Superior temporal gyrus (tissue), 1 donor: Measurements from ENCODE around the gene CACNA2D4.
A peak's percentile ranks its signal among the peaks of the same experiment; 100 is the strongest.

Experiments
- DNase-seq: peaks from one replicate; pipeline ENCODE4 v3.0.0-alpha.2; 2016; ENCODE audit errors: extremely low spot score

CACNA2D4 gene

DNA sequence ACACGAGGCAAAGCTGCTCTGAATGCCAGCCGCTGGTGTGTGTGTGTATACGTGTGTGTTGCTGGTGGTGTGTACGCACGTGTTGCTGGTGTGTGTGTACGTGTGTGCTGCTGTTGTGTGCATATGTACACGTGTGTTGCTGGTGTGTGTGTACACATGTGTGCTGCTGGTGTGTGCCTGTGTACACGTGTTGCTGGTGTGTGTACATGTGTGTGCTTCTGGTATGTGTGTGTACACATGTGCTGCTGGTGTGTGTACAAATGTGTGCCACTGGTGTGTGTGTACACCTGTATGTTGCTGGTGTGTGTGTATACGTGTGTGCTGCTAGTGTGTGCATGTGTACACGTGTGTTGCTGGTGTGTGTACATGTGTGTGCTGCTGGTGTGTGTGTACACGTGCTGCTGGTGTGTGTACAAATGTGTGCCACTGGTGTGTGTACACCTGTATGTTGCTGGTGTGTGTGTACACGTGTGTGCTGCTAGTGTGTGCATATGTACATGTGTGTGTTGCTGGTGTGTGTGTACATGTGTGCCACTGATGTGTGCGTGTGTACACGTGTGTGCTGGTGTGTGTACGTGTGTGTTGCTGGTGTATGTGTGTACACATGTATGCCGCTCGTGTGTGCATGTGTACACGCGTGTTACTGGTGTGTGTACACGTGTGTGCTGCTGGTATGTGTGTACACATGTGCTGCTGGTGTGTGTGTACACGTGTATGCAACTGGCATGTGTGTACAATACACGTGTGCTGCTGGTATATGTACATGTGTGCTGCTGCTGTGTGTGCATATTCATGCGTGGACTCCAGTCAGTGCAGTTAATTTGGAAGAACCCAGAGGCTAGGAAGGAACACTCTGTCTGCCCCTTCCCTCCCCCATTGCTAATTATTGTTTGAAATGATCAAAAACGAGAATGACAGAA, 47.2 kb downstream of the CACNA2D4 start:
- DNase-seq, result no peak

DNA sequence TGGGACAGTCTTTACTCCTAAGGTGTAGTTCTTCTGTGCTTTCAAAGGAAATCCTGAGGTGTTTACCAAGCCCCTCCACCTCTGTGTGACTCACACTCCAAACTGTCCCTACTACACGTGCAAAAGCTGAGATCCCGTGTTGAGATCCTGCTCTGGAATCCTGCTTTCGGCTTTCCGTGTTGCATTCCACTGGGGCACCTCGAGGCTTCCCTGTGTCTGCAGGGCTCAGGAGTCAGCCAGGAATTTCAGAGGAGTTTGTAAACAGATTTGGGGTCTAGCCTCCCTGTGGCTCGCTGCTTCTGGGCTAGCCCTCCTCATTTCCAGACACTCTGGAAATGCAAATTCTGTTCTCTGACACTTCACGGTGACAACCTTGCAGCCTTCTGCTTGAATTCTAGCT, 48.4 kb downstream of the CACNA2D4 start:
- no peak for DNase-seq

DNA sequence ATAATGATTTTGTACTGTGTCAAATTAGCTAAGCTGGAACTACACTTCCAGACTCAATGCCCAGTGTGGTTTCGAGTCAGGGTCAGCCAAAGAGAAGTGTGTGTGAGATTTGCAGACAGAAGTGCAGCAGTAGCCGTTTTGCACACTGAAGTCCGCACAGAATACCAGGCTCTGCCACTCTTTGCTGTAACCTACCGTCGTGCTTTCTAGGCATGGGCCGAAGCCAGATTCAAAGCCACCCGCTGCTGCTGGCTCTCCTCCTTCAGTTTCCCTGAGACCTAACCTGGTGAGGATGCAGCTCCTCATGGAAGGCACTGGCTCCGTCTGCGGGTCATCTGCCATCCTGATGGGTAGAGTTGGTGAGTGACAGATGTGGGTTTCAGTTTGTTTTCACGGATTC, 49.3 kb downstream of the CACNA2D4 start:
- no peak for DNase-seq

DNA sequence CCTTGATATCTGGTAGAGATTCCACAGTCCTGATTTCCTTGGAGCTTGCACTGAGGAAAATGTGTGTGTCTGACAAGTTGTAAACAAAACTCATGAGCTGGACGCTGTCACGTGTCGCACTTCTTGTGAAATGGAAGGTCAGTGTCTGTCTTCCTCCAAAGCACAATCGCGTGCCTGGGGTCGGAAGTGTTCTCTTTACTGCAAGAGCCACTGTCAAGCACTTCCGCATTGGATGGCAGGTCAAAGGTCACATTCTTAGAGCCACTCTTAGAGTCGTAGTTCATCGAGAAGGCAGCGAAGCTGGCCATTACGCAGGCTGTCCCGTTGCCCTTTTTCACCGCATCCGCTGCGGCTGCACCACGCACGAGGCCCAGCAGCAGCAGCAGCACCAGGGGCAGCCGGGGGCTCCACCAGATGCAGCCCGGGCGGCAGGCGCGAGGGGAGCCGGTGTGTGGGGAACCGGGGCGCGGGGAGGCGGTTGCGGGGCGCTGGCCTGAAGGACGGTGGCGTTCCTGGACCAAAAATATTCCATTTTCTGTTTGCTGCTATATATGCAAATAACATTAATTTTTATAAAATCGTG, 53.1 kb downstream of the CACNA2D4 start:
- no peak for DNase-seq

DNA sequence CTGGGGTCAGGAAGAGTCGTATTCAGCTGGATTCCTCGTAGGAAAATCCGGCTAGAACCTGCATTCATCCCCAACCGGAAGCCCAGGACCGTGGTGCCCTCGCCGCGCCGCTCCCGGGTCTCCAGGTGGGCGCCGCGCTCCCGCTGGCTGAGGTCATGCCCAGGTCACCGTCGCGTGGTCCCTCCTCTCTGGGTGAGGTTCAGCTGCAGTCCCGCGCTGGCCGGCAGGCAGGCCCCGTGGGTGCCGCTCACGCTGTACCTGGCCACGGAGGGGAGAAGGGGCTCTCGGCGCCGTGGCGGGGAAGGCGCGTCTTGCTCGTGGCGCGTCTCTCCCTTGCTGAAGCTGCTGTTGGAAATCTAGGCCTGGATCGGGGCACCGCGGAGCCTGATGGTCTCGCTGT, 53.6 kb downstream of the CACNA2D4 start:
- DNase-seq, result no peak

DNA sequence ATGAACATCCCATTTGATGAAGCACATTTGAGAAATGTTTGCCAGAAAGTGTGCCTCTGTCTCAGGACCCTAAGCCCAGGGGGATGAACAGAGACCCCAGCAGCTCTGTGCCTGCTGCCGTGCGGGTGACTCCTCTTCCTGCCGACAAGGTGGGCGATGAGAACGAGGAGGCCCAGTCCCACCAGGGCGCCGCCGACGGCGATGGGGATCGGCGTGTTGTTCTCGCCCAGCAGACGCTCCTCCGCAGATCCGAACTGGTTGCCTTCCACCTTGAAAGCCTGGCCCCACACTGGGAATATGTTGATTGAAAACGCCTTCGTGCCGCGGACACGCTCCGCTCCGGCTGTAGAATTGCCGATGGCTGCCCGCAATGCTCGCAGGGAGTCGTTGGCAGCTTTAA, 54.0 kb downstream of the CACNA2D4 start:
- DNase-seq, result no peak

DNA sequence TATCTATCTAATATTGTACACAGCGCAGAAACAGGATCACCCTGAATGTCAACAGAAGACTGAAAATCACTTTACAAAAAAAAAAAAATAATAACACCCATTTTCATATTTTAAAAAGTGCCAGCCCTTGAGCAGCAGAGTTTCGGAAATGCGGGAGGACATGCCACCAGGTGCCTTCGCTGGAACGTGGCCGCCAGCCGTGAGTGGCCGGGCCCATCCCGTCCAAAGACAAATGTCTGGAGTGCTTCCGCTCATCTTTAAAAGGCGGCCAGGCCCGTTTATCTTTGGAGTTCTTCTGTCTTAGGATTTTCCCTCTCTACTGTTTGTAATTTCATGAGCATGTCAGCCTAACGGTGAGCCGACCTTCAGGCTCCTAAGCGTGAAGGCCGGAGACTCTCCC, 54.6 kb downstream of the CACNA2D4 start:
- no peak for DNase-seq

DNA sequence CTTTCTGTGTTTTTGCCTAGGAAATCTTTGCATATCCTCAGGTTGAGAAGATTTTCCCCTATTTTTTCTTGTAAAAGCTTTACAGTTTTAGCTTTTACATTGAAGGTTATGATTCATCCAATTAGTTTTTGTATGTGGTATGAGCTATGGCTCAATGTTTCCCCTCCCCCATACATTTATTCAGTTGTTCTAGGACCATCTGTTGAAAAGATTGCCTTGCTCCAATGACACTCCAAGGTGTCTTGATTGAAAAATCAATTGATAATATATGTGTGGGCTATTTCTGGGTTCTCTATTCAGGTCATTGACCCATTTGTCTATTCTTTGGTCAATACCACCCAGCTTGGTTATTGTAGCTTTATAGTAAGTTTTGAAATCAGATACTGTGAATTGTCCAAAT, 55.5 kb downstream of the CACNA2D4 start:
- no peak for DNase-seq

DNA sequence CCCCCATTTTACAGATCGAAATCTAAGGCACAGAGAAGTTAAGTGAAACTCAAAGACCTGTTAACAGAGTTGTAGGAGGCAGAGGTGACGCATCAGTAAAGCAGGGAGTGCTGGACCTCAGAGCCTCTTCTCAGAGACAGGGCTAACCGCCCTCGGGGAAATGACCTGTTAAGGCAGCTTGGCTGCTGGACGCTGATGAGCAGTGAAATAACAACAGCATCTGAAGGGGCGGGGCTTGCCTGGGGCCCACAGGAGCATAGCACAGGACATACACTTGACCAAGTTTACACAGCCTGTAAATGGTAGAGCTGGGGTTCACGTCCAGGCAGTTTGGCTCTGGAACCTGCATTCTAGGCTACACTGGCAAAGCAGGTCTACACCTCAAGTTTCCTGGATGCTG, 58.8 kb downstream of the CACNA2D4 start:
- DNase-seq, result no peak

DNA sequence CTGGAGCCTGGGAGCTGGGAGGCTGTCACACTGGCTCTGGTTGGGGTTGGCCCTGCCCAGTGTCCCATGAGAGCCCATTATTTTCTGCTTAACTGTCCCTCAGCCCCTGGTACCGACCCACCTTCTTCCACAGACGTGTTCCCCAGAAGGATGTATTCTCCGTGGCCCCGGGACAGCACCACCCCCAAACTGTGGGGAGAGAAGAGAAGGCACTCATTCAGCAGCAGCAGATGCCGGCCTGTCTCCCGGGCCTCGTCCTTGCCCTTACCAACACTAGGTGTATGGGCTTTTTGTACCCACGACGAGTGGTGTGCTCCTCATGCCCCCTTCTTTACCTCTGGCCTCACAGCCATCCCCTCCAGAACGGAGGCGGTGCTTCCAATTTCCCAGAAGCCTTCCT, 60.0 kb downstream of the CACNA2D4 start:
- DNase-seq, result no peak

DNA sequence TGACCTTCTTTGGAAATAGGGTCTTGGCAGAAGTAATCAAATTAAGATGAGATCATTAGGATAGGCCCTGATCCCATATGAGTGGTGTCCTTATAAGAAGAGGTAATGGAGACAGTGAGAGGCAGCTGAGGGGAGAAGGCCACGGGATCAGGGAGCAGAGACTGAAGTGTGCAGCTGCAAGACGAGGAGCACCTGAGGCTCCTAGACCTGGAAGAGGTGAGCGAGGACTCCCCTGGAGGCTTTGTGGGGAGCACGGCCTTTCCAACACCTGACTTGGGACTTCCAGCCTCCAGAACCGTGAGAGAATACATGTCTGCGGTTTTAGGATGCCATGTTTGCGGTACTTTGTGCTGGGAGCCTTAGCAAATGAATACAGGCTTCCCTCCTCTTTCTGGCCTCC, 60.6 kb downstream of the CACNA2D4 start:
- DNase-seq, result no peak

DNA sequence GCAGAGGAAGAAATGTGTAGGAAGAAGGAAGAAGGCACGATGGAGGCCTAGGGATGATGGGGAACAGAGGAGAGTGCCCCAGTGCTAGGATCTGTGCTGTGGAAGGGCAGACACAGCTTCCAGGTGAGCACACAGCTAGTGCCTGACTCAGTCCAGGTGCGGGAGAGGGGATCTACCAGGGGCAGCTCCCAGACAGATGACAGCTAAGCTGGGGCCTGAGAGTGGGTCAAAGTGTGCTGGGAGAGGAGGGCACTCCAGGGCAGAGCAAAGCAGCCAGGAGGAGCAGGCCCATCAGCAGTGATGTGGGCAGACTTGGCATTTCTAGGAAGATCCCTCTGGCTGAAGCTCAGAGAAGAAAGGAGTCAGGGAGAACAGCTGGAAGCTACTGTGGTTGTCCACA, 61.4 kb downstream of the CACNA2D4 start:
- DNase-seq, result no peak

DNA sequence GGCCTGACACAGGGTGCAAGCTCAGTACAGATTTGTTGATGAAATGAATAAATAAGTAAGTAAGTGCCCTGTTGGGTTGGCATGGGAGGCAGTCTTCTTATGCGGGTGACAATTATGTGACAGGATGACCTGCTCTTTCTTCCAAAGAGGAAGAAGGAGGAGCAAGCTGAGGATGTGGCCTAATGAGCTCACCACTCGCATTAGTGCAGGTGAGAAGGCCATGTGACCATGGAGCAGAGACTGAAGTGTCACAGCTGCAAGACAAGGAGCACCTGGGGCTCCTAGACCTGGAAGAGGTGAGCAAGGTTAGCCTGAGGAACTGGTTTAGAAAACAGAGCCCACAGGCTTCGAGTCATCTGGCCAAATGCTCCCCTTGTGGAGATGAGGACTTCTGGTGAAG, 63.2 kb downstream of the CACNA2D4 start:
- DNase-seq, result no peak

DNA sequence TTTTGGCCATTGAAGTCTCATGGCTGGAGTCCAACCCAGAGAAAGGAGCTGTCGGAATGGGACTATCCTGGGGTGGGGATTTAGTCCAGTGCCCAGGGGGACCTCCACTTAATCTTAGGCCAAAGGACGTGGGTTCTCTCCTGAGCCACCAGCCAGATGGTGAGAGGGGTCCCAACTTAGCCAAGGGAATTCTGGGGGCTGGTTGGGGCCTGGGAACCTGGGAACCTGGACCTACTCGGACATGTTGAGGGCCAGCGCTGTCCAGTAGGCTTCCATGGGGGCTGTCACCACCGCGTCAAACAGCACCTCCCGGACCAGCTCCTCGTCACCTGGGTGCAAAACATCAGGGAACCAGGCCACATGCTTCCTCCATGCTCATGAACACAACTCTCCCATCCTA, 64.7 kb downstream of the CACNA2D4 start:
- no peak for DNase-seq

DNA sequence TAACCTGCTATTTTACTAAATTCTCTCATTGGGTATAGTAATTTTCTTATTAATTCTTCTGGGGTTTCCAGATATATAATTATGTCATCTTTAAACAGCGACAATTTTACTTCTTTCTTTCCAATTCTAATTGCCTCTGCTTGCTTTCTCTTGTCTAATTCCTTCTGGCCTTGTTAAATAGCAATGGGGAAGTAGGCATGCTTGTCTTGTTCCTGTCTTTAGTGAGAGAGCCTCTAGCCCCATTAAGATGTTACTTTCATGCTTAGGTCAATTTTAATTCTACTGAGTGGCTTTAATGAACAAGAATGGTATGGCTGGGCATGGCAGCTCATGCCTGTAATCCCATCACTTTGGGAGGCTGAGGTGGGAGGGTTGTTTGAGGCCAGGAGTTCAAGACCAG, 66.4 kb downstream of the CACNA2D4 start:
- no peak for DNase-seq

DNA sequence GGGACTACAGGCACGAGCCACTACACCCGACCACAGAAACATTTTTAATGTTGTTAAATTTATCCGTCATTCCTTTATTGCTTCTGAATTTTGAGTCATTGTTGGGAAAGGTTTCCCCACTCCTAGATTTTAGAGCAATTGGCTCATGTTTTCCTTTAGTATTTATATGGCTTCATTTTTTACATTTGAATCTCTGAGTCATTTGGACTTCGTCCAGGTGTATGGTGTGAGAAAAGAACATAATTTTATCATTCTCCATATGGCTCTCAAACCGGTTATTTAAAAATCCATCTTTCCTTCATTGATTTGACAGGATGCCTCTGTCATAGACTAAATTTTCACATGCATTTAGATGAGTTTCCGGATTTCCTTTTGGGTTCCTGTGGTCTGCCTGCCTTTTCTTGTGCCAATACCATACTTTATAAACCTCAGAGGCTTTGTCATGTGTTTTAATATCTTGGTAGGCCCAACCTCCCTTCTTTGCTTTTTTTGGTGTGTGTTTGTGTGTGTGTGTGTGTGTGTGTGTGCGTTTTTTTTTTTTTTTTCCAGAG, 67.2 kb downstream of the CACNA2D4 start:
- peak; percentile 72 for DNase-seq

DNA sequence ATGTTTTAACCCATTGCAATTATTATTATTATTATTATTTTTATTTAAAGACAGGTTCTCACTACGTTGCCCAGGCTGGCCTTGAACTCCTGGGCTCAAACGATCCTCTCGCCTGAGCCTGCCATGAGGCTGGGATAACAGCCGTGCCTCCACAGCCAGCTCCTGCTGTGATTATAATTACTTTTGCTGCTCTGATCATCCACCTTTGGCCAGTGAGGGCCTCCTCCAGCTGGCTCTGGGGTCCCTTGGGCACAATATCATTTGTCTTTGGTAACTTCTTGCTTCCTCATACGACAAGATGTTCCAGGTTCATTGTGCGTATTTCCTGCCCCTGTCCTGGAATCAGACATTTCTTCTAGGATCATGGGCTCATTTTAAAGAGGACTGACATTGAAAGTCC, 69.7 kb downstream of the CACNA2D4 start:
- no peak for DNase-seq

DNA sequence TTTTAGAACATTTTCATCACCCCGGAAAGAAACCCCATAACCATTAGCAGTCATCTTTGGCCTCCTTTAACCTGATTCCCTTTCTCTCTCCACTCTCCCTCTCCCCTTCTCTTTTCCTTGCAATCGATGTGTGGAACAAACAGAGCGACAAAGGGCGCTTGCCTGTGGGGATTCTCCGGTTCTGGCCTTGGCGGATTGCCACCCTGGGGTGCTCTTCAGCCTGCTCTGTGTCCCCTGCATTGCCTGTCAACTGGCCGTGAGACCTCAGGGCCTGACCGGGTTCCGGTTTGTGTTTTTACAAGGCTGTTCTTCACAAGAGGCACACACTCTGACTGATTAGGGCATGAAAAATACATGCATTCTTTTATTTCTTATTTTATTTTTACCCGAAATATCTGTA, 70.3 kb downstream of the CACNA2D4 start:
- no peak for DNase-seq

DNA sequence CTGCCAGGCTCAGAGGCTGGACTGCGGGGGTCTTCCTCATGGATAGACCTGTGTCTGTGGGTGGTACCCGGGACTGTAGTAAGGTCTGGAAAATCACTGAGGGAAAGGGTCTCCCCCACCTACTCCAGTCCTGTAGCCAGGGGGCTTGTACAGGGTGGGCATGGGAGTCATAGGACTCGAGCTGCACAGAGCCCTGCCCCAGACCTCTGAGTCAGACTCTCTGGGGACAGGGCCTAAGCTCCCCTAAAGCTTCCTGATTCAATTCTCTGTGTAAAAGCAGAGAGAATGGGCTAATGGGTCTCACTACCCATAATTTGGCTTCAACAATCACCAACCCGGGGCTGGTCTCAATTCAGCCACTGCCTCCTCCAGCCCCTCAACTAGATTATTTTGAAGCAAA, 71.0 kb downstream of the CACNA2D4 start:
- no peak for DNase-seq

DNA sequence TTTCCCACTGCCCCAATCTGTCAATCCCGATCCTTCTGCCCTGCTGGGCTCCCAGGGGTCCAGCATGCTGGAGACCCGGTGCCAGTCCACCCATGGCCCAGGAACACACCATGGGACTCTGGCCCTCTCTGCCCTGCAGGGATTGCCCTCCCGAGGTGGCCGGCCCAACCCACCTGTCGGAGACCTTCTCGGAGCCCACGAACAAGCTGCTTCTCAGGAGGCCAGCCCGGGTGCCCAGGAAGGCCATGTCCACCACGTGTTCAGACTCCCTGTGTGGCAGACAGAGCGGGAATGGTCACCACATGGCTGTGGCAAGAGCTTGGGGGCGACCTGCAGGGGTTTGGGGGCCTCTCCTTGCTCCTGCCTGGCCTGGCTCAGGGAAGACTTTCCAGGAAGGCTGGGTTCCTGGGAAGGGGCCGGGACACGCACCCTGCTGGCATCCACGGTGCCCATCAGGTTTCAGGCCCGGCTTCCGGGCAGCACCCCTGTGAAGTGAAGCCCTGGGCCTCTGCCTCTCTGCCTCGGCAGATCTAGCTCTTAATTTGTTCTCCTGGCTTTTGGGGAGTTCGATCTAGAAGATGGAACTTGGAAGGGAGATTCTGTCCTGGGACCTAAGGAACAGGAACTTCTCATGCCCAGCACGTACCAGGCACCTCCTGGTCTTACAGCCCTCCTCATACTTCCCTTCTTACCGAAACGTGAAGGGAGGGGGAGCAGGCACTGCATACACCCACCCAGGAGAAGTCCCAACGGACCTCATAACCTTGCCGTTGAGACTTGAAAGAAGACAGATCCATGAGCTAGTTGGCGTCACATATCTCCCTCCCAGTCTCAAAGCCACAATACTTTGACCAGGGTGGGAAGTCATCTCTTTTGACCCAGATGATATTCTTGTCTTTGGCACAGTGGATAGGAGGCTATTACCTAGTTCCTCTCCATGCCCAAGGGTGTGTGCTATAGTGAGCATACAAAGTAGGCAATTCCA, 71.7 kb downstream of the CACNA2D4 start:
- DNase-seq, result no peak

DNA sequence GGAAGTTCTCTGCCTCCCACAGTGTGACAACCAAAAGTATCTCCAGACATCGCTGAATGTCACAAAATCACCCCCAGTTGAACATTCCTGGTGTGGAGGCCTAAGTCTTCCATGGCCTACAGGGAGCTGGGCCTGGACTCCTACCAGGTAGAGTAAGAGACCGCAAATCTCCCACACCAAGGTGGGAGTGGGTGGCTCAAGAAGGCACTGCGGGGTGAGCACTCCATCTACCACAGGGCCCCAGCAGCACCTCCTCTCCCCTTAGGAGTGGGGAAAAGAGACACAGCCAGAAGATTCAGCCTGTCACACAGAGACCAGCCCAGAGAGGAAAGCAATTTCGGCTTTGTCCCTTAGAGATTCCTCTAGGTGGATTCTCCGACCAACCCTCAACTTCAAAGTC, 72.6 kb downstream of the CACNA2D4 start:
- no peak for DNase-seq

DNA sequence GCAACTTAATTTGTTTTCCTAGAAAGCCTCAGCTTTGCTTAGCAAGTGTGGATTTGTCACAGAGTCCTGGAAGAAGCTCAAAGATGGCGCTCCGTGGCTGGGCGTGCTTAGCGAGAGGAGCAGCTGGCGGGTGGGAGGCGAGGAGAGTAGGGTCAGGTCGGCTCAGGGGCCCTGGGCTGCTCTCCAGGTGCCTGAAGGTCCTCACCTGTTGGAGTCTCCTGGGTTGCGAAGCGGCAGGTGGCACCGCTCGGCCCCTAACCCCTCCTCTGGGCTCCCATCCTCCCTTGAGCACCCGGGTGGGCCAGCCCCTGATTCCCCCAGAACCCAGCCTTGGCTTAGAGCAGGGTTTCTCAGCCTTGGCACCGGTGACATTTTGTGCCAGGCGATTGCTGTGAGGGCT, 73.0 kb downstream of the CACNA2D4 start:
- DNase-seq, result no peak
